ENCODE data around the gene ADAMTS9. TPM values are rescaled to one million over a fixed set of nuclear protein-coding genes. Genes with fewer than 3 reads are reported as not detected.

ADAMTS9 gene
- total and polyA plus RNA-seq, 2 donors (not counting 1 experiment from before 2014, with no cell fraction given) = not detected

- Histone ChIP-seq H3K4me1 (ENCODE audit: control insufficient read depth in 2 of 2, insufficient read depth in 2 of 2, low read length in 2 of 2) (no peaks in the 10 kb centered on the region), H3K9me3 (ENCODE audit: control extremely low read depth in 1 of 3, control insufficient read depth in 2 of 3, insufficient read depth in 1 of 3, low read length in 2 of 3) (peaks cover 0 to 3% (median 0%) of the 10 kb centered on the region in 3 donors), H3K27me3 (replicated peaks in 1 of 4; ENCODE audit: control extremely low read depth in 1 of 4, control insufficient read depth in 3 of 4, insufficient read depth in 4 of 4, low read length in 3 of 4) (no peaks in the 10 kb centered on the region), H3K36me3 (replicated peaks in 1 of 2; ENCODE audit: control extremely low read depth in 1 of 2, control insufficient read depth in 1 of 2, extremely low read depth in 1 of 2, insufficient read depth in 2 of 2, low read length in 1 of 2) (no peaks in the 10 kb centered on the region), H3K27ac (ENCODE audit: low read length in 2 of 2) (no peak overlapping the region), H4K20me1 (ENCODE audit: control insufficient read depth, insufficient read depth, low read length, poor library complexity, severe bottlenecking) (no peaks in the 10 kb centered on the region), H3K9ac (ENCODE audit: low read length) (no peak overlapping the region), H3K79me2 (ENCODE audit: control insufficient read depth, insufficient read depth, low read length) (no peaks in the 10 kb centered on the region), H3K4me3 (ENCODE audit: control extremely low read depth in 1 of 5, extremely low read depth in 1 of 5, insufficient read depth in 1 of 5, low read depth in 2 of 5, low read length in 4 of 5) (no peak overlapping the region), H2AFZ (ENCODE audit: insufficient read depth, low read depth, low read length, poor library complexity, severe bottlenecking) (no peak overlapping the region), H3K4me2 (replicated peaks; ENCODE audit: low read depth, low read length, poor library complexity, severe bottlenecking) (no peak overlapping the region)
- DNase-seq (no peak), ATAC-seq (ENCODE audit: low read depth) (no peak)
- Mint-ChIP-seq H3K4me3 (no peak overlapping the region), H3K27me3 (no peaks in the 10 kb centered on the region), H3K9me3 (ENCODE audit: insufficient read depth) (peaks cover 2% of the 10 kb centered on the region), H3K4me1 (no peaks in the 10 kb centered on the region), H3K27ac (no peak overlapping the region)
- CTCF ChIA-PET = no interaction called here
- TF ChIP-seq EZH2 (IDR thresholded peaks at IDR 0.05; ENCODE audit: borderline replicate concordance, insufficient read depth, low read depth, low read length, poor library complexity, severe bottlenecking) (no peak), CTCF (IDR thresholded peaks at IDR 0.05) (no peak)
- intact Hi-C loops (cut with micrococcal nuclease) = no loop called here
- POLR2A ChIA-PET = no interaction called here
- WGBS (ENCODE audit: insufficient coverage) = 88% methylated on average over 1 of the region's 7 CpGs
These were observed 14.6 kb downstream of the ADAMTS9 start for GRCh38 chr3:64673159-64673715.

GRCh38 chr3:64668582-64669510, 19.0 kb downstream of the ADAMTS9 start:
- H3K4me2 ChIP-seq (replicated peaks; ENCODE audit: low read depth, low read length, poor library complexity, severe bottlenecking) = no peak overlapping the region
- peaks cover 0 to 6% (median 0%) of the 10 kb centered on the region in 3 donors for H3K9me3 ChIP-seq (ENCODE audit: control extremely low read depth in 1 of 3, control insufficient read depth in 2 of 3, insufficient read depth in 1 of 3, low read length in 2 of 3)
- POLR2A ChIA-PET = no interaction called here
- no peaks in the 10 kb centered on the region for H3K4me1 ChIP-seq (ENCODE audit: control insufficient read depth in 2 of 2, insufficient read depth in 2 of 2, low read length in 2 of 2)
- H3K9me3 Mint-ChIP-seq (ENCODE audit: insufficient read depth) = peaks cover 2% of the 10 kb centered on the region
- H3K9ac ChIP-seq (ENCODE audit: low read length) = no peak overlapping the region
- H3K27me3 ChIP-seq (replicated peaks in 1 of 4; ENCODE audit: control extremely low read depth in 1 of 4, control insufficient read depth in 3 of 4, insufficient read depth in 4 of 4, low read length in 3 of 4) = no peaks in the 10 kb centered on the region
- no peak overlapping the region for H3K4me3 ChIP-seq (ENCODE audit: control extremely low read depth in 1 of 5, extremely low read depth in 1 of 5, insufficient read depth in 1 of 5, low read depth in 2 of 5, low read length in 4 of 5)
- H3K27ac Mint-ChIP-seq = no peak overlapping the region
- no peaks in the 10 kb centered on the region for H3K27me3 Mint-ChIP-seq
- no peaks in the 10 kb centered on the region for H3K4me1 Mint-ChIP-seq
- DNase-seq (no peak), ATAC-seq (ENCODE audit: low read depth) (no peak)
- CTCF ChIA-PET = no interaction called here
- H4K20me1 ChIP-seq (ENCODE audit: control insufficient read depth, insufficient read depth, low read length, poor library complexity, severe bottlenecking) = no peaks in the 10 kb centered on the region
- H3K79me2 ChIP-seq (ENCODE audit: control insufficient read depth, insufficient read depth, low read length) = no peaks in the 10 kb centered on the region
- H3K4me3 Mint-ChIP-seq = no peak overlapping the region
- H3K27ac ChIP-seq (ENCODE audit: low read length in 2 of 2) = no peak overlapping the region
- 90% methylated on average over 8 of the region's 10 CpGs for WGBS (ENCODE audit: insufficient coverage)
- H2AFZ ChIP-seq (ENCODE audit: insufficient read depth, low read depth, low read length, poor library complexity, severe bottlenecking) = no peak overlapping the region
- H3K36me3 ChIP-seq (replicated peaks in 1 of 2; ENCODE audit: control extremely low read depth in 1 of 2, control insufficient read depth in 1 of 2, extremely low read depth in 1 of 2, insufficient read depth in 2 of 2, low read length in 1 of 2) = no peaks in the 10 kb centered on the region
- TF ChIP-seq EZH2 (IDR thresholded peaks at IDR 0.05; ENCODE audit: borderline replicate concordance, insufficient read depth, low read depth, low read length, poor library complexity, severe bottlenecking) (no peak), CTCF (IDR thresholded peaks at IDR 0.05) (no peak)
- intact Hi-C loops (cut with micrococcal nuclease) = no loop called here

Data from B cell (primary cell).